ENCODE results near the gene TMEM250.

GRCh38 chr9:136107953-136108647 is 10.6 kb downstream of the TMEM250 start:
- TF ChIP-seq CTCF (IDR thresholded peaks at IDR 0.05; ENCODE audit: insufficient read depth, low read depth, low read length) (no peak), EZH2 (IDR thresholded peaks at IDR 0.05; ENCODE audit: insufficient read depth, low read length) (no peak)

All from astrocyte (in vitro differentiated cells and primary cell).